Liver (tissue), 9 donors: ENCODE measurements around the gene ASPDH. TPM values are rescaled to one million over a fixed set of nuclear protein-coding genes. Genes with fewer than 3 reads are reported as not detected.

Experiments
- DNase-seq: peaks from one replicate; pipeline ENCODE4 v3.0.0-alpha.2; 2017; ENCODE audit warnings: low spot score
- H3K27ac ChIP-seq, 2 donors: one replicate each; pipeline ENCODE4 v1.7.0; 2013; ENCODE audit warnings: inconsistent platforms in 2 of 2, low read length in 2 of 2, control low read depth in 1 of 2, low read depth in 1 of 2, mild to moderate bottlenecking in 1 of 2
- H3K27me3 ChIP-seq, 4 donors: one replicate each; pipeline versions ENCODE4 v1.6.1 to v1.7.0; 2013; ENCODE audit warnings: low read length in 3 of 4, inconsistent platforms in 1 of 4, mild to moderate bottlenecking in 1 of 4, moderate library complexity in 1 of 4; ENCODE audit not compliant: control insufficient read depth in 4 of 4, insufficient read depth in 4 of 4
- H3K36me3 ChIP-seq, 4 donors: one replicate each; pipeline versions ENCODE4 v1.6.1 to v1.7.0; 2013; ENCODE audit warnings: low read length in 3 of 4, mild to moderate bottlenecking in 3 of 4, low read depth in 1 of 4, moderate library complexity in 1 of 4; ENCODE audit not compliant: control insufficient read depth in 4 of 4, insufficient read depth in 3 of 4
- H3K4me1 ChIP-seq, 4 donors: one replicate each; pipeline versions ENCODE4 v1.6.1 to v1.7.0; 2013; ENCODE audit warnings: low read length in 3 of 4, mild to moderate bottlenecking in 3 of 4, moderate library complexity in 1 of 4; ENCODE audit not compliant: control insufficient read depth in 4 of 4, insufficient read depth in 4 of 4
- H3K4me3 ChIP-seq, 3 donors: one replicate each; pipeline versions ENCODE4 v1.6.1 to v1.7.0; 2013; ENCODE audit warnings: low read length in 3 of 3, control low read depth in 1 of 3, low read depth in 1 of 3, mild to moderate bottlenecking in 1 of 3
- H3K9ac ChIP-seq, 2 donors: one replicate each; pipeline ENCODE4 v1.7.0; 2013; ENCODE audit warnings: low read length in 2 of 2, mild to moderate bottlenecking in 2 of 2, moderate library complexity in 2 of 2, control low read depth in 1 of 2, low read depth in 1 of 2
- H3K9me3 ChIP-seq, 4 donors: one replicate each; pipeline versions ENCODE4 v1.6.1 to v1.7.0; 2013; ENCODE audit warnings: low read length in 3 of 4; ENCODE audit not compliant: control insufficient read depth in 4 of 4
- ATF3 ChIP-seq: IDR thresholded peaks from 2 replicates; pipeline ENCODE4 v1.6.1; 2016; ENCODE audit warnings: antibody characterized with exemption
- CTCF ChIP-seq: fragments of 150-350 bp; IDR thresholded peaks from 2 replicates; pipeline ENCODE4 v1.5.1; 2017; ENCODE audit warnings: improper control_type of control experiment, low read depth, low read length; ENCODE audit not compliant: missing input control
- EGR1 ChIP-seq, 2 donors: IDR thresholded peaks; 2 replicates each; pipeline ENCODE4 v1.6.1; 2016 to 2018; ENCODE audit warnings: antibody characterized with exemption in 2 of 2, low read depth in 2 of 2
- FOXA1 ChIP-seq: IDR thresholded peaks from 2 replicates; pipeline ENCODE4 v1.6.1; 2016; ENCODE audit warnings: antibody characterized with exemption
- FOXA2 ChIP-seq: IDR thresholded peaks from 2 replicates; pipeline ENCODE4 v1.6.1; 2016; ENCODE audit warnings: antibody characterized with exemption
- GABPA ChIP-seq, 2 donors: IDR thresholded peaks in 1 of 2; conservative IDR thresholded peaks in 1 of 2; 2 replicates each; pipeline ENCODE4 v1.6.1; 2016; ENCODE audit warnings: antibody characterized with exemption in 2 of 2, mild to moderate bottlenecking in 1 of 2, moderate library complexity in 1 of 2
- HNF4A ChIP-seq, 2 donors: conservative IDR thresholded peaks; 2 replicates each; pipeline ENCODE4 v1.6.1; 2016; ENCODE audit warnings: antibody characterized with exemption in 2 of 2, mild to moderate bottlenecking in 2 of 2
- HNF4G ChIP-seq: IDR thresholded peaks from 2 replicates; pipeline ENCODE4 v1.6.1; 2016; ENCODE audit warnings: antibody characterized with exemption
- JUND ChIP-seq, 2 donors: IDR thresholded peaks; 2 replicates each; pipeline ENCODE4 v1.6.1; 2016; ENCODE audit warnings: antibody characterized with exemption in 2 of 2
- MAX ChIP-seq: IDR thresholded peaks from 2 replicates; pipeline ENCODE4 v1.6.1; 2016; ENCODE audit warnings: antibody characterized with exemption
- NR2F2 ChIP-seq: IDR thresholded peaks from 2 replicates; pipeline ENCODE4 v1.6.1; 2016; ENCODE audit warnings: antibody characterized with exemption
- RAD21 ChIP-seq, 2 donors: IDR thresholded peaks; 2 replicates each; pipeline ENCODE4 v1.6.1; 2016; ENCODE audit warnings: antibody characterized with exemption in 2 of 2, mild to moderate bottlenecking in 2 of 2
- REST ChIP-seq: IDR thresholded peaks from 2 replicates; pipeline ENCODE4 v1.6.1; 2016; ENCODE audit warnings: antibody characterized with exemption, mild to moderate bottlenecking
- RXRA ChIP-seq, 2 donors: IDR thresholded peaks; 2 replicates each; pipeline ENCODE4 v1.6.1; 2017 to 2018; ENCODE audit warnings: antibody characterized with exemption in 2 of 2, mild to moderate bottlenecking in 1 of 2
- SP1 ChIP-seq: IDR thresholded peaks from 2 replicates; pipeline ENCODE4 v1.6.1; 2018; ENCODE audit warnings: antibody characterized with exemption, mild to moderate bottlenecking
- TAF1 ChIP-seq: conservative IDR thresholded peaks from 2 replicates; pipeline ENCODE4 v1.6.1; 2016; ENCODE audit warnings: antibody characterized with exemption, mild to moderate bottlenecking
- ZBTB33 ChIP-seq: IDR thresholded peaks from 2 replicates; pipeline ENCODE4 v1.6.1; 2016; ENCODE audit warnings: antibody characterized with exemption
- WGBS: extraction: QIAGEN DNeasy Blood & Tissue Kit; methylation state at CpG from one replicate; pipeline ENCODE4 v1.1.7; 2013; 5-methylcytosine and 5-hydroxymethylcytosine counted together
- polyA plus RNA-seq, 2 donors: library from polyadenylated mRNA; stranded (reverse) in 1 of 2; unstranded in 1 of 2; fragments of 200-250 nt in 1 of 2; fragments of >200 nt in 1 of 2; fragmentation: Nextera tagmentation in 1 of 2; extraction: Ambion mirVana in 1 of 2; gene quantifications; one replicate each; pipeline versions ENCODE4 v1.2.1 to v1.2.3, GENCODE V29; 2013 to 2015
- total RNA-seq, 2 donors: library from RNA; depleted of rRNA; stranded (reverse); fragments of >200 nt; gene quantifications; one replicate each; pipeline ENCODE4 v1.2.3, GENCODE V29; 2014
- donor health status: healthy.
- donor health status: healthy.
- donor health status: healthy.
- donor health status: healthy.
- donor health status: healthy.

Gene ASPDH
- total and polyA plus RNA-seq, 4 donors, result 7.3 to 82.0 (median 37.1) TPM

- Histone ChIP-seq H3K9ac (no peak overlapping the region), H3K9me3 (no peaks in the 10 kb centered on the region), H3K27me3 (no peaks in the 10 kb centered on the region), H3K36me3 (no peaks in the 10 kb centered on the region), H3K4me3 (no peak overlapping the region), H3K4me1 (peaks cover 0 to under 1% (median 0%) of the 10 kb centered on the region in 4 donors), H3K27ac (no peak overlapping the region)
- TF ChIP-seq ATF3 (no peak), GABPA (IDR thresholded peaks at IDR 0.05 in 1 of 2, conservative IDR thresholded peaks at IDR 0.05 in 1 of 2) (no peak), RXRA (IDR thresholded peaks at IDR 0.05) (no peak), CTCF (no peak), RAD21 (IDR thresholded peaks at IDR 0.05) (no peak), ZBTB33 (no peak), REST (no peak)
- DNase-seq, result no peak
- WGBS, result 96% methylated on average over 40 of the region's 40 CpGs
Measured at GRCh38 chr19:50519006-50519575, 5.4 kb upstream of the ASPDH start.

- no peak for DNase-seq
- H3K9me3 ChIP-seq, result no peaks in the 10 kb centered on the region
- 94% methylated on average over 87 of the region's 87 CpGs for WGBS
- no peaks in the 10 kb centered on the region for H3K36me3 ChIP-seq
- H3K4me3 ChIP-seq, result no peak overlapping the region
- H3K27me3 ChIP-seq, result no peaks in the 10 kb centered on the region
- peaks cover 0 to 4% (median 1%) of the 10 kb centered on the region in 4 donors for H3K4me1 ChIP-seq
- H3K9ac ChIP-seq, result no peak overlapping the region
- no peak overlapping the region for H3K27ac ChIP-seq
- TF ChIP-seq SP1, result no peak
- no peak for TF ChIP-seq GABPA (IDR thresholded peaks at IDR 0.05 in 1 of 2, conservative IDR thresholded peaks at IDR 0.05 in 1 of 2)
- no peak for TF ChIP-seq ZBTB33
- no peak for TF ChIP-seq TAF1
- no peak for TF ChIP-seq HNF4A (conservative IDR thresholded peaks at IDR 0.05)
- TF ChIP-seq HNF4G, result no peak
- no peak for TF ChIP-seq FOXA2
- TF ChIP-seq NR2F2, result no peak
- TF ChIP-seq CTCF, result no peak
- no peak for TF ChIP-seq JUND (IDR thresholded peaks at IDR 0.05)
- no peak for TF ChIP-seq RAD21 (IDR thresholded peaks at IDR 0.05)
- TF ChIP-seq MAX, result no peak
- no peak for TF ChIP-seq ATF3
- TF ChIP-seq EGR1 (IDR thresholded peaks at IDR 0.05; ENCODE audit: low read depth in 2 of 2), result no peak
- TF ChIP-seq FOXA1, result no peak
Measured at GRCh38 chr19:50518091-50519005, 4.6 kb upstream of the ASPDH start.
